Suprapubic skin (tissue), 4 donors: ENCODE results near the gene STAT6. TPM values are rescaled to one million over a fixed set of nuclear protein-coding genes. Genes with fewer than 3 reads are reported as not detected.

Experiments used
- DNase-seq, 2 donors: peaks; one replicate each; pipeline ENCODE4 v3.0.0-alpha.2; 2019; ENCODE audit warnings: low spot score in 2 of 2
- H3K27ac ChIP-seq: fragments of 200-600 bp; sonication (generic); one replicate; pipeline ENCODE4 v1.5.1; 2019
- H3K27me3 ChIP-seq: fragments of 200-600 bp; sonication (generic); one replicate; pipeline ENCODE4 v1.5.1; 2019
- H3K36me3 ChIP-seq: fragments of 200-600 bp; sonication (generic); one replicate; pipeline ENCODE4 v1.5.1; 2019
- H3K4me1 ChIP-seq: fragments of 200-600 bp; sonication (generic); one replicate; pipeline ENCODE4 v1.5.1; 2019
- H3K4me3 ChIP-seq: fragments of 200-600 bp; sonication (generic); one replicate; pipeline ENCODE4 v1.5.1; 2019; ENCODE audit warnings: mild to moderate bottlenecking
- H3K9me3 ChIP-seq: fragments of 200-600 bp; sonication (generic); one replicate; pipeline ENCODE4 v1.5.1; 2019
- EP300 ChIP-seq: sonication (generic); formaldehyde crosslinking; IDR thresholded peaks from one replicate; pipeline ENCODE4 v1.6.1; 2017; ENCODE audit warnings: antibody characterized with exemption
- POLR2A ChIP-seq, 2 donors: fragments of 450-650 bp; IDR thresholded peaks; one replicate each; pipeline ENCODE4 v1.6.1; 2017; ENCODE audit warnings: antibody characterized with exemption in 2 of 2, mild to moderate bottlenecking in 2 of 2, moderate library complexity in 2 of 2
- POLR2AphosphoS5 ChIP-seq, 3 donors: sonication (generic); formaldehyde crosslinking; IDR thresholded peaks; one replicate each; pipeline ENCODE4 v1.6.1; 2017; ENCODE audit warnings: antibody characterized with exemption in 3 of 3
- WGBS: methylation state at CpG from one replicate; pipeline ENCODE4 v1.1.5; 2018; 5-methylcytosine and 5-hydroxymethylcytosine counted together
- total RNA-seq, 4 donors: library from RNA; depleted of rRNA; stranded (reverse); fragments of >200 nt; gene quantifications; one replicate each; pipeline ENCODE4 v1.1.0, GENCODE V29; 2016
- TF ChIP-seq, protein P1 (sequence below), 2 donors: fragments of 200-600 bp in 1 of 2; fragments of 450-650 bp in 1 of 2; sonication (generic) in 1 of 2; IDR thresholded peaks; one replicate each; pipeline ENCODE4 v1.5.1; 2016 to 2019; ENCODE audit warnings: antibody characterized with exemption in 2 of 2, mild to moderate bottlenecking in 1 of 2, moderate library complexity in 1 of 2

The STAT6 gene
- total RNA-seq, 4 donors from 2014 or later = 140 to 348 (median 183) TPM

DNA sequence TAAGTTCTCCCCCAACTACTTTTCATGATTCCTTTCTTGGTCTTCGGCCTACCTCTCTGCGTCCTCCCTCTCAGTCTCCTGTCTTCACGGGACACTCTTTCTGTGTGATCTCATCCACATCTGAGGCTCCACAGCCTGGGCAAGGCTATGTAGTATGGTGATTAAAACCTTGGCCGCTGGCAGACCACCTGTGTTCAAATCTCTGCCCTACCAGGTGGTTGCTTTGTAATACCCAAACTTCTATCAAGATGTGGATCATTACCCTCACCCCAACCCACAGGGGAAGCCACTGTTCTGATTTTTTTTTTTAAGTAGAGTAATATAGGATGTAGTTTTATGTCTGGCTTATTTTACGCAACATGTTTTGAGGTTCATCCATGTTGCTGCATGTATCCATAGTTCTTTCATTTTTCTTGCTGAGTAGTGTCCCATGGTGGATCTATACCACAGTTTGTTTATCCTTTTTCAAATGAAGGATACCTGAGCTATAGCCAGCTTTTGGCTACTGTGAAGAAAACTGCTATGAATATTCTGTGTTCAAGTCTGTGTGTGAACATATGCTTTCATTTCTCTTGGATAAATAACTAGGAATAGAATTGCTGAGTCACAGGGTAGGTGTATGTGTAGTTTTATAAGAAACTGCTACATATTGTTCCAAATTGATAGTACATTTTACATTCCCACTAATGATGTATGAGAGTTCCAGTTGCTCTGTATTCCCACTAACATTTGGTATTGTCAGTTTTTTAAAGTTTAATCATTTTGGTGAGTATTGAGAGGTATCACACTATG lies 8.3 kb upstream of the STAT6 start:
- Histone ChIP-seq H3K9me3 (no peaks in the 10 kb centered on the region), H3K36me3 (no peaks in the 10 kb centered on the region), H3K4me3 (no peak overlapping the region), H3K27me3 (no peaks in the 10 kb centered on the region), H3K27ac (no peak overlapping the region), H3K4me1 (peaks cover 6% of the 10 kb centered on the region)
- TF ChIP-seq POLR2AphosphoS5 (IDR thresholded peaks at IDR 0.05) (no peak), POLR2A (IDR thresholded peaks at IDR 0.05) (no peak), EP300 (no peak)
- TF ChIP-seq, protein P1, sequence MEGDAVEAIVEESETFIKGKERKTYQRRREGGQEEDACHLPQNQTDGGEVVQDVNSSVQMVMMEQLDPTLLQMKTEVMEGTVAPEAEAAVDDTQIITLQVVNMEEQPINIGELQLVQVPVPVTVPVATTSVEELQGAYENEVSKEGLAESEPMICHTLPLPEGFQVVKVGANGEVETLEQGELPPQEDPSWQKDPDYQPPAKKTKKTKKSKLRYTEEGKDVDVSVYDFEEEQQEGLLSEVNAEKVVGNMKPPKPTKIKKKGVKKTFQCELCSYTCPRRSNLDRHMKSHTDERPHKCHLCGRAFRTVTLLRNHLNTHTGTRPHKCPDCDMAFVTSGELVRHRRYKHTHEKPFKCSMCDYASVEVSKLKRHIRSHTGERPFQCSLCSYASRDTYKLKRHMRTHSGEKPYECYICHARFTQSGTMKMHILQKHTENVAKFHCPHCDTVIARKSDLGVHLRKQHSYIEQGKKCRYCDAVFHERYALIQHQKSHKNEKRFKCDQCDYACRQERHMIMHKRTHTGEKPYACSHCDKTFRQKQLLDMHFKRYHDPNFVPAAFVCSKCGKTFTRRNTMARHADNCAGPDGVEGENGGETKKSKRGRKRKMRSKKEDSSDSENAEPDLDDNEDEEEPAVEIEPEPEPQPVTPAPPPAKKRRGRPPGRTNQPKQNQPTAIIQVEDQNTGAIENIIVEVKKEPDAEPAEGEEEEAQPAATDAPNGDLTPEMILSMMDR (IDR thresholded peaks at IDR 0.05) = no peak
- 87% methylated on average over 5 of the region's 5 CpGs for WGBS
- no peak for DNase-seq

DNA sequence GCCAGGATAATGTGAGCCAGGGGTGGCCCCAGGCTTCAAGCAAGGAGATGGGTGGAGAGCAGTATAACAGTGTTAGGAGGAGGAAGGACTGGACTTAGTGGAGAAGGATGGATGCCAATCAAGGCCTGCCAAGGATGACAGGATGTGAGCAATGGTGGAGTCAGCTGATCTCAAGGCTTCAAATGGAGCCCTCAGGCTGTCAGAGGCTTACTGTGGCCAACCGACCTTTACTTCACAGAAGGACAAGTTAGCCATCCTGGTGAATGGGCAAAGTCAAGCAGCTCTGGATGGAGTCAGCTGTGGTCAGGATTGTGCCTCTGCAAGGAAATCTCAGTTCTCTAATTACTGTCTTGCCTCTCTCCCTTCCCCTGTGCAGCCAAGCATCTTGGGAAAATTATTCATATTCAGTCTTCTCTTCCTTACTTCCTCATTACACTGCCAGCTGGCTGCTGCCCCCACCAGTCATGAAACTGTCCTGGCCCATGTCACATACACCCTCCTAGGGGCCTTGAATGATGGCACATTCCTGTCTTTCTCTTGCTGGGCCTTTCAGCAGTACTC lies 7.6 kb upstream of the STAT6 start:
- 67% methylated on average over 1 of the region's 1 CpG for WGBS
- Histone ChIP-seq H3K4me3 (no peak overlapping the region), H3K4me1 (peaks cover 6% of the 10 kb centered on the region), H3K27me3 (no peaks in the 10 kb centered on the region), H3K9me3 (no peaks in the 10 kb centered on the region), H3K36me3 (no peaks in the 10 kb centered on the region), H3K27ac (no peak overlapping the region)
- TF ChIP-seq, protein P1 (IDR thresholded peaks at IDR 0.05) = no peak
- TF ChIP-seq POLR2A (IDR thresholded peaks at IDR 0.05) (no peak), EP300 (no peak)
- DNase-seq = no peak

DNA sequence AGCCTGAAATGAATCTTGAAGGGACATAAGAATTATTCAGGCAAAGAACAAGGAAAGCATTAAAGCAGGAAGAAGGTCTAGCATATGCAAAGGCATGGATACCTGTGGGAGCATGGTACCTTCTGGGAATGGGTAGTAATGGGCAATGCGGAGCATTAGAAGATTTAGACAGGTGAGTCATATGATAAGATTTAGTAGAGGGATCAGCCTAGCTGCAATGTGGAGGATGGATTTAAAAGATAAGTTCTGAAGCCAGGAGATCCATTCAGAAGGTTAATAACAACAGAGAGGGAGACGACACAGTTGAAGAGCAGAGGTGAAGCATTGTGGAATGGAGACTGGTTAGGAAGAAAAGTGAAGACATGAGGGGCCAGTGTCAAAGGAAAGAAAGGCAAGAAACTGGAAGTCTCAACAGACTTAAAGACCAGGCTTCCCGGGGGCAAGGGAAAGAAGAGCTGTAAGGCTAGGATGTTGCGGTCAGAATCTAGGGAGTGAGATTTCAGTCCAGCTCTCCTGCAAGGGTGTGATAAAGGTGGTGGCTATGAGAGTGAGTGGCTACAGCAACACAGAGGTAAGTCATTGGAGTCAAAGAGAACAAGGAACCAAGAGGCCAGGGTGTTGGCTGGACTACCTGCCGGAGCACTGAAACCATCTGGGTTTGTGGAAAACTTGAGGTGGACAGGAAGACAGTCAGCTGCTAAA lies 5.6 kb upstream of the STAT6 start:
- no peak for TF ChIP-seq EP300
- no peak for TF ChIP-seq POLR2A (IDR thresholded peaks at IDR 0.05)
- TF ChIP-seq, protein P1 (IDR thresholded peaks at IDR 0.05) = no peak
- no peak for TF ChIP-seq POLR2AphosphoS5 (IDR thresholded peaks at IDR 0.05)
- WGBS = 95% methylated on average over 5 of the region's 5 CpGs
- Histone ChIP-seq H3K9me3 (no peaks in the 10 kb centered on the region), H3K36me3 (no peaks in the 10 kb centered on the region), H3K27me3 (no peaks in the 10 kb centered on the region), H3K27ac (no peak overlapping the region), H3K4me3 (no peak overlapping the region), H3K4me1 (peaks cover 13% of the 10 kb centered on the region)
- no peak for DNase-seq

DNA sequence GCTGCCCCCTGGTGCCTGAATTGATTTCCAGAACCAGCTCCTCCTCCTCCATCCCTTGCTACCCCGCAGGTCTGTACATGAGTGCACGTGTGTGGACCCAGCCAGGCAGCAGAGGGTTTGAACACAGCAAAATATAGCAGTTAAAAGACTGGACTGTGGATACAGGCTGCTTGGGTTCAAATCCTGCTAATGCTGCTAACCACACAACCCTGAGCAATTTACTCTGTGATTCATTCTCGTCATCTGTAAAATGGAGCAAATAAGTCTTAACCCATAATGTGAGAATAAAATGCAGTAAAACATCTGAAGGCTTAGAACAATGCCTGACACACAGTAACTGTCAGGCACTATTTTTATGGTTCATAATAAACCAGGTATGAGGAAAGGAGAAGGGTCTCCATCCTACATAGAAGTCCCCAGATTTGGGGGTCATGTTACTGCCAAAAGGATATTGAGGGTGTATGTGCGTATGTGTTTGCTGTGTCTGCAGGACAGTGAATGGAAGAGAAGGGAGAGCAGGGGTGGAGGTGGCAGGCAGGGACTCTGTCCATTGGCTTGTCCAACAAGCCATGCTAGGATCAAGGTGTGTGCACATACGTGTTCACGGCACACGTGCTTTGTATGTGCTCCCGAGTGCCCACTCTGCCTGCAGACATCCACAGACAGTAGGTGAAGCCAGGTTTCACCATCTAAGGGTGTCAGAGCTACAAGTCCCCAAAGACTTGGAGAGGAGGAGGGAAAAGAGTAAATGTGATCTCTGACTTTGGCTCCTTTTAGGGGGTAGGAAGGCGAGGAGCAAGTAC lies 1.5 kb upstream of the STAT6 start:
- WGBS = 49% methylated on average over 9 of the region's 9 CpGs

More for the DNA sequence above, 1.5 kb upstream of the STAT6 start:
- H3K36me3 ChIP-seq = peaks cover under 1% of the 10 kb centered on the region
- peak overlapping the region; percentile 94 for H3K27ac ChIP-seq
- peak overlapping the region; percentile 86 for H3K4me3 ChIP-seq
- TF ChIP-seq POLR2AphosphoS5 (IDR thresholded peaks at IDR 0.05) (no peak), POLR2A (IDR thresholded peaks at IDR 0.05) (no peak), EP300 (no peak)
- TF ChIP-seq, protein P1 (IDR thresholded peaks at IDR 0.05) = peak in 1 of 2 donors; percentile 0
- H3K4me1 ChIP-seq = peaks cover 32% of the 10 kb centered on the region
- no peaks in the 10 kb centered on the region for H3K9me3 ChIP-seq
- H3K27me3 ChIP-seq = no peaks in the 10 kb centered on the region
- DNase-seq = peak in 1 of 2 donors; percentile 62
